Left ventricle myocardium inferior (tissue), 1 donor: Measurements from ENCODE around the gene DLX6. TPM values are rescaled to one million over a fixed set of nuclear protein-coding genes. Genes with fewer than 3 reads are reported as not detected.

ENCODE experiments used
- DNase-seq: peaks from one replicate; pipeline ENCODE4 v3.0.0-alpha.2; 2020
- H3K27ac ChIP-seq: fragments of 200-600 bp; replicated peaks from 2 replicates; pipeline ENCODE4 v1.8.0; 2021
- H3K27me3 ChIP-seq: fragments of 200-600 bp; 2 replicates; pipeline ENCODE4 v1.8.0; 2021; ENCODE audit warnings: low read depth
- H3K36me3 ChIP-seq: fragments of 200-600 bp; 2 replicates; pipeline ENCODE4 v1.8.0; 2021
- H3K4me1 ChIP-seq: fragments of 200-600 bp; 2 replicates; pipeline ENCODE4 v1.8.0; 2021
- H3K4me3 ChIP-seq: fragments of 200-600 bp; 2 replicates; pipeline ENCODE4 v1.8.0; 2021; ENCODE audit warnings: mild to moderate bottlenecking, moderate library complexity
- H3K9me3 ChIP-seq: fragments of 200-600 bp; replicated peaks from 2 replicates; pipeline ENCODE4 v1.8.0; 2021
- CTCF ChIP-seq: fragments of 200-600 bp; IDR thresholded peaks from 2 replicates; pipeline ENCODE4 v1.8.0; 2021; ENCODE audit warnings: antibody characterized with exemption, mild to moderate bottlenecking, borderline replicate concordance
- intact Hi-C: fragments of 100-400 bp; cut with micrococcal nuclease; formaldehyde crosslinking; loops from one replicate; pipeline ENCODE4 v1.11.0; 2022
- total RNA-seq: library from RNA; stranded (reverse); fragmentation: NEBNext Ultra II Directional; extraction: Animal tissue kit (Norgen Biotek cat#: 25700); gene quantifications from one replicate; pipeline ENCODE4 v1.2.1, GENCODE V29; 2021
- donor health status: DM: no; HTN: yes; CAD: no; lungs with severe emphysema.

The DLX6 gene
- total RNA-seq, 1 donor from 2014 or later, result not detected

- no peak for DNase-seq
- TF ChIP-seq CTCF, result no peak
- H3K9me3 ChIP-seq, result no peaks in the 10 kb centered on the region
- no peak overlapping the region for H3K27ac ChIP-seq
- peak overlapping the region; percentile 26 for H3K4me3 ChIP-seq
- no peaks in the 10 kb centered on the region for H3K36me3 ChIP-seq
- H3K4me1 ChIP-seq, result peaks cover 43% of the 10 kb centered on the region
- H3K27me3 ChIP-seq, result peaks cover 100% of the 10 kb centered on the region
- intact Hi-C loops, result no loop called here
These were observed 12.1 kb downstream of the DLX6 start for GRCh38 chr7:97017192-97018125.

GRCh38 chr7:97018126-97018601 lies 12.8 kb downstream of the DLX6 start:
- H3K4me3 ChIP-seq, result peak overlapping the region; percentile 26
- no peak for DNase-seq
- no peak overlapping the region for H3K27ac ChIP-seq
- H3K4me1 ChIP-seq, result peaks cover 47% of the 10 kb centered on the region
- intact Hi-C loops, result no loop called here
- no peaks in the 10 kb centered on the region for H3K36me3 ChIP-seq
- no peaks in the 10 kb centered on the region for H3K9me3 ChIP-seq
- peaks cover 100% of the 10 kb centered on the region for H3K27me3 ChIP-seq
- TF ChIP-seq CTCF, result no peak

GRCh38 chr7:97018791-97019531 lies 13.6 kb downstream of the DLX6 start:
- intact Hi-C loops, result no loop called here
- no peak for TF ChIP-seq CTCF
- H3K4me3 ChIP-seq, result peak overlapping the region; percentile 26
- peaks cover 53% of the 10 kb centered on the region for H3K4me1 ChIP-seq
- no peak overlapping the region for H3K27ac ChIP-seq
- no peaks in the 10 kb centered on the region for H3K36me3 ChIP-seq
- no peaks in the 10 kb centered on the region for H3K9me3 ChIP-seq
- H3K27me3 ChIP-seq, result peaks cover 100% of the 10 kb centered on the region
- DNase-seq, result no peak

DNA sequence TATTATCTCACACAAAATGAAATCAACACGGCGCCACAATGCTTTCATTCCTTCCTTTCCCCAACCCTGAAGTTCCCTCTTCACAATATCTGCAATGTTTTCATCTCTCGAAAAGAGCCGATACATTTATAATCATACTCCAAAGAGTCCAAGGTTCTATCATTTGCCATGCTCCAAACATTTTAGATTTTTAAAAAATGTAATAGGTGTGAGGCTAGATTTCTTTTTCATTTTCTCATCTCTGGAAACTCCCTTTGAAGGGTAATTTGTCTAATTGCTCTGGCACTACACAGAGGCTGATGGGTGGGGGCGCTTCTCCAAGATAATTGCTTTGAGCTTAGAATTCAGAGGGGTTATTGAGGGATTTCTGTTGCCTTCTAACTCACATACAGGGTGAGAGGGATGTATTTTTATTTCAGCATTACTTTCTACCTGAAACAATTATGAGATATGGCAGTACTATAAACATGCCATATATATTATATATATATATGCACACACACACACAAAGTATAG lies 14.4 kb downstream of the DLX6 start:
- TF ChIP-seq CTCF, result no peak
- no peak overlapping the region for H3K4me3 ChIP-seq
- H3K27me3 ChIP-seq, result peaks cover 100% of the 10 kb centered on the region
- intact Hi-C loops, result loop anchor here (10.0 kb wide), 1 partner anchor 1105 kb away; no protein-coding TSS in a partner anchor
- no peak overlapping the region for H3K27ac ChIP-seq
- DNase-seq, result no peak
- no peaks in the 10 kb centered on the region for H3K36me3 ChIP-seq
- peaks cover 61% of the 10 kb centered on the region for H3K4me1 ChIP-seq
- no peaks in the 10 kb centered on the region for H3K9me3 ChIP-seq

GRCh38 chr7:97020601-97020995 lies 15.2 kb downstream of the DLX6 start:
- DNase-seq, result no peak
- Histone ChIP-seq H3K4me3 (peak overlapping the region; percentile 34), H3K27me3 (peaks cover 100% of the 10 kb centered on the region), H3K36me3 (no peaks in the 10 kb centered on the region), H3K9me3 (no peaks in the 10 kb centered on the region), H3K27ac (no peak overlapping the region), H3K4me1 (peaks cover 67% of the 10 kb centered on the region)
- intact Hi-C loops, result loop anchor here (10.0 kb wide), 1 partner anchor 1106 kb away; no protein-coding TSS in a partner anchor
- no peak for TF ChIP-seq CTCF
